Right cardiac atrium (tissue), 5 donors: ENCODE measurements around the gene GRIK5. TPM values are rescaled to one million over a fixed set of nuclear protein-coding genes. Genes with fewer than 3 reads are reported as not detected.
"Not testable (repeated sequence)": the region's sequence is repeated elsewhere in the genome, so short reads cannot be mapped to it uniquely, and the experiment has no call there.

ENCODE experiments used
- ATAC-seq, 2 donors: fragments of 200-7000 bp; cut with Tn5 transposase; one replicate each; pipeline versions ENCODE4 v1.8.0 to v1.9.1; 2020; ENCODE audit warnings: moderate library complexity in 2 of 2, mild to moderate bottlenecking in 1 of 2
- DNase-seq, 3 donors: peaks; one replicate each; pipeline ENCODE4 v3.0.0-alpha.2; 2020
- H3K27ac ChIP-seq: one replicate; pipeline ENCODE4 v1.5.1; 2013; ENCODE audit warnings: mild to moderate bottlenecking, low read length, control low read depth, moderate library complexity
- H3K27me3 ChIP-seq: one replicate; pipeline ENCODE4 v1.6.1; 2013; ENCODE audit not compliant: control insufficient read depth, insufficient read depth
- H3K4me1 ChIP-seq: one replicate; pipeline ENCODE4 v1.6.1; 2013; ENCODE audit warnings: low read length; ENCODE audit not compliant: control insufficient read depth, insufficient read depth
- H3K4me3 ChIP-seq: one replicate; pipeline ENCODE4 v1.5.1; 2013; ENCODE audit warnings: low read length, control low read depth
- H3K9me3 ChIP-seq: one replicate; pipeline ENCODE4 v1.6.1; 2013; ENCODE audit warnings: low read length; ENCODE audit not compliant: control insufficient read depth
- WGBS: extraction: QIAGEN DNeasy Blood & Tissue Kit; methylation state at CpG from one replicate; pipeline ENCODE4 v1.1.7; 2013; 5-methylcytosine and 5-hydroxymethylcytosine counted together
- intact Hi-C, 4 donors: fragments of 100-400 bp; cut with DNase I; formaldehyde crosslinking; loops; one replicate each; pipeline versions ENCODE4 v1.11.0 to v1.14.0; 2022 to 2023
- polyA plus RNA-seq: library from polyadenylated mRNA; stranded (reverse); fragments of 200-250 nt; gene quantifications from one replicate; pipeline ENCODE4 v1.2.3, GENCODE V29; 2013
- total RNA-seq, 4 donors: library from RNA; stranded (reverse); fragmentation: NEBNext Ultra II Directional; extraction: Animal tissue kit (Norgen Biotek cat#: 25700); gene quantifications; one replicate each; pipeline ENCODE4 v1.2.1, GENCODE V29; 2021
- donor health status: healthy with polysubstance abuse.
- donor health status: DM: no; HTN: yes; CAD: no.
- donor health status: DM: no; HTN: no; CAD: no.
- donor health status: DM: no; HTN: yes; CAD: no; lungs with severe emphysema.
- donor health status: DM: yes; HTN: yes; CAD: no.

Gene GRIK5
- total and polyA plus RNA-seq, 5 donors: 8.9 to 18.3 (median 13.8) TPM

GRCh38 chr19:42059196-42059595, 10.8 kb downstream of the GRIK5 start:
- DNase-seq: no peak
- no peak overlapping the region for H3K4me3 ChIP-seq
- no peaks in the 10 kb centered on the region for H3K4me1 ChIP-seq
- H3K27me3 ChIP-seq: no peaks in the 10 kb centered on the region
- WGBS: 88% methylated on average over 13 of the region's 13 CpGs
- intact Hi-C loops: no loop called here
- no peak overlapping the region for H3K27ac ChIP-seq
- no peak for ATAC-seq
- no peaks in the 10 kb centered on the region for H3K9me3 ChIP-seq

- no peak overlapping the region for H3K4me3 ChIP-seq
- ATAC-seq (no peak), DNase-seq (no peak)
- WGBS: 71% methylated on average over 7 of the region's 7 CpGs
- no peaks in the 10 kb centered on the region for H3K27me3 ChIP-seq
- H3K4me1 ChIP-seq: no peaks in the 10 kb centered on the region
- H3K9me3 ChIP-seq: no peaks in the 10 kb centered on the region
- intact Hi-C loops: no loop called here
- H3K27ac ChIP-seq: no peak overlapping the region
Measured at GRCh38 chr19:42057846-42058245, 12.2 kb downstream of the GRIK5 start.

GRCh38 chr19:42054205-42054604, 15.8 kb downstream of the GRIK5 start:
- H3K27me3 ChIP-seq: no peaks in the 10 kb centered on the region
- 77% methylated on average over 18 of the region's 18 CpGs for WGBS
- DNase-seq (no peak), ATAC-seq (no peak)
- no peak overlapping the region for H3K4me3 ChIP-seq
- no peaks in the 10 kb centered on the region for H3K9me3 ChIP-seq
- no peak overlapping the region for H3K27ac ChIP-seq
- intact Hi-C loops: no loop called here
- H3K4me1 ChIP-seq: no peaks in the 10 kb centered on the region

- H3K27ac ChIP-seq: no peak overlapping the region
- H3K4me1 ChIP-seq: no peaks in the 10 kb centered on the region
- no peaks in the 10 kb centered on the region for H3K27me3 ChIP-seq
- 86% methylated on average over 17 of the region's 17 CpGs for WGBS
- H3K4me3 ChIP-seq: no peak overlapping the region
- ATAC-seq (no peak), DNase-seq (no peak)
- H3K9me3 ChIP-seq: no peaks in the 10 kb centered on the region
- intact Hi-C loops: no loop called here
Measured at GRCh38 chr19:42053037-42053935, 16.7 kb downstream of the GRIK5 start.

- ATAC-seq: peak in 1 of 2 donors; percentile 11
- no peak for DNase-seq
- no peaks in the 10 kb centered on the region for H3K9me3 ChIP-seq
- H3K27me3 ChIP-seq: no peaks in the 10 kb centered on the region
- WGBS: 51% methylated on average over 10 of the region's 10 CpGs
- H3K27ac ChIP-seq: no peak overlapping the region
- H3K4me1 ChIP-seq: no peaks in the 10 kb centered on the region
- H3K4me3 ChIP-seq: no peak overlapping the region
- intact Hi-C loops: no loop called here
Measured at GRCh38 chr19:42052241-42052863, 17.7 kb downstream of the GRIK5 start.

GRCh38 chr19:42051166-42052115, 18.6 kb downstream of the GRIK5 start:
- ATAC-seq (no peak), DNase-seq (no peak)
- H3K4me1 ChIP-seq: no peaks in the 10 kb centered on the region
- WGBS: 91% methylated on average over 14 of the region's 14 CpGs
- H3K9me3 ChIP-seq: no peaks in the 10 kb centered on the region
- H3K27ac ChIP-seq: no peak overlapping the region
- no peak overlapping the region for H3K4me3 ChIP-seq
- H3K27me3 ChIP-seq: no peaks in the 10 kb centered on the region
- intact Hi-C loops: no loop called here

GRCh38 chr19:42048992-42049391, 21.0 kb downstream of the GRIK5 start:
- Histone ChIP-seq H3K27me3 (no peaks in the 10 kb centered on the region), H3K4me1 (no peaks in the 10 kb centered on the region), H3K4me3 (no peak overlapping the region), H3K27ac (no peak overlapping the region), H3K9me3 (no peaks in the 10 kb centered on the region)
- 56% methylated on average over 4 of the region's 4 CpGs for WGBS
- no peak for DNase-seq
- intact Hi-C loops: no loop called here
- peak in 1 of 2 donors; percentile 19 for ATAC-seq

- WGBS: 62% methylated on average over 7 of the region's 7 CpGs
- H3K27me3 ChIP-seq: no peaks in the 10 kb centered on the region
Measured at GRCh38 chr19:42045575-42045974, 24.4 kb downstream of the GRIK5 start.

GRCh38 chr19:42042455-42043170, 27.4 kb downstream of the GRIK5 start:
- Histone ChIP-seq H3K27ac (no peak overlapping the region), H3K4me1 (peaks cover 3% of the 10 kb centered on the region), H3K27me3 (no peaks in the 10 kb centered on the region), H3K4me3 (no peak overlapping the region), H3K9me3 (no peaks in the 10 kb centered on the region)
- ATAC-seq: no peak
- 88% methylated on average over 30 of the region's 30 CpGs for whole genome bisulfite sequencing
- DNase-seq: no peak
- intact Hi-C loops: no loop called here

More at GRCh38 chr19:42045575-42045974, 24.4 kb downstream of the GRIK5 start:
- Histone ChIP-seq H3K4me3 (no peak overlapping the region), H3K27ac (no peak overlapping the region), H3K9me3 (no peaks in the 10 kb centered on the region), H3K4me1 (no peaks in the 10 kb centered on the region)
- no peak for DNase-seq
- intact Hi-C loops: no loop called here
- no peak for ATAC-seq

- H3K4me1 ChIP-seq, ATAC-seq, H3K9me3 ChIP-seq, DNase-seq, intact Hi-C loops, H3K27me3 ChIP-seq, H3K4me3 ChIP-seq: not testable (repeated sequence)
- WGBS: 88% methylated on average over 9 of the region's 9 CpGs
- peak overlapping the region; percentile 48 for H3K27ac ChIP-seq
Measured at GRCh38 chr19:42040491-42040890, 29.5 kb downstream of the GRIK5 start.
